ENCODE data around the gene RXFP4.

The RXFP4 gene

DNA sequence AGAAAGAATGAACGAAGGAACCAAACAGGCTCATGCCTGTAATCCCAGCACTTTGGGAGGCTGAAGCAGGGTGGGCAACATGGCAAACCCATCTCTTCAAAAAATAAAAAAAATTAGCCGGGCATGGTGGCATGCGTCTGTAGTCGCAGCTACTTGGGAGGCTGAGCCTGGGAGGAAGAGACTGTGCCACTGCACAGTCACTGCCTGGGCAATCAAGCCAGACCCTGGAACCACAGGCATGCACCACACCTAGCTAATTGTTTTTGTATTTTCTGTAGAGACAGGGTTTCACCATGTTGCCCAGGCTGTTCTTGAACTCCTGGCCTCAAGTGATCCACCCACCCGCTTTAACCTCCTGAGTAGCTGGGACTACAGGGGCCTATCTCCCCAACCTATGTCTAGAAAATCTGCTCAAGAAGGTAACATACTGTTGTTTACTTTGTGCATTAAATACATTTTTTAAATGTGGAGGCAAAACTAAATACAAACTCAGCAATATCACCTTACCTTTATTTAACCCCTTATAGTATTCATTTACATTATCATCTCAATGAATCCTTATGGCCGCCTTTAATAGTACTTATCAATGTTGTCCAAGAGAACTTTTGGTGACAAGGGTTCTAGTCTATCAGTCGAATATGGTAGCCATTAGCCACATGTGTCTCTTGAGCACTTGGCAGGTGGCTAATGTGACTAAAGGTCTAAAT, 10.0 kb upstream of the RXFP4 start:
- no peak for DNase-seq

DNA sequence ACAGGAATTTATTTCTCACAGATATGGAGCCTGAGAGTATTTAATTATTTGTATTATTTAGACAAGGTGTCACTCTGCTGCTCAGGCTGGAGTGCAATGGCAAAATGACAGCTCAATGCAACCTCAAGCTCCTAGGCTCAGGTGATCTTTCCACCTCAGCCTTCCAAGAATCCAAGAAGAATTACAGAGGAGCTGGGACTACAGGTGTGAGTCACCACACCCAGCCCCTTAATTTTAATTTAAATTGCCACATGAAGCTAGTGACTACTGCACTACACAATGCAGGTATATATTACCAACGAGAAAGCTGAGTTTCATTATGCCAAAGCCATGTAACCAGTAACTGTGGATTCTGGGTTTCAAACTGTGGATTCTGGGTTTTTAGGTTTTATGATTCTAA, 9.4 kb upstream of the RXFP4 start:
- no peak for DNase-seq

DNA sequence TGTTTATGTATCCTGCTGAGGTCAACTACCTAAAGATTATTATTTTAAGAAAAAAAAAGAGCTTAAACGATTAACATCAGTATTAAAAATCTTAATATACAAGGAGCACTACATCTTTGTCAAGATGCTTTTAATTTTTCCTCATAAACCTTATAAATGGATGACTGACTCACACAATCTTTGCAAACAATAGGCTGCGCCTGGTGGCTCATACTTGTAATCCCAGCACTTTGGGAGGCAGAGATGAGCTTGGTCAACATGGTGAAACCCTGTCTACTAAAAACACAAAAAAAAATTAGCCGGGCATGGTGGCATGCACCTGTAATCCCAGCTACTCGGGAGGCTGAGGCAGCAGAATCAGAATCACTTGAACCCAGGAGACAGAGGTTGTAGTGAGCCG, 9.0 kb upstream of the RXFP4 start:
- DNase-seq = no peak

DNA sequence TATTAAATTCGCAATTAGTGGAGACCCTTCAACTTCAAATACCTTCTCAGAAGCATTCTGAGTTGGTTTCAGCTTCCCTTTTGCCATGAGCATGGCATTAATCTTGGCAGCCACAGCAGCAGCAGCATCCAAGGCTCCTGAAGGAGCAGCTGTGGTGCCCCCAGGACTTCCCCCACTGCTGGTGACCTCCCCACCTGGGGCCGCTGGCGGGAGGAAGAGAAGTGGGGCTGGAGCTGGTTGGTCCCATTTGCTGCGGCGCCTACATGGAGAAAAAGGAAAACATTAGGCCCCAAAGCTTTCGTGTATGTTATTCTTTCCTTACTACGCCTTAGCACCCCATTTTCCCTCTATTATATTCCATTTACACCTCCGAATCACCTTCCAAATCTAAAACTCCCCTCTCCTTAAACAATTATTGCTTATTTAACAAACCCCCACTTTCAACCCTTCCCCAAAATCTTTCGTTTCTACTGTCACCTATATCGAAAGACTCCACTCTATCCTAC, 7.8 kb upstream of the RXFP4 start:
- no peak for DNase-seq

DNA sequence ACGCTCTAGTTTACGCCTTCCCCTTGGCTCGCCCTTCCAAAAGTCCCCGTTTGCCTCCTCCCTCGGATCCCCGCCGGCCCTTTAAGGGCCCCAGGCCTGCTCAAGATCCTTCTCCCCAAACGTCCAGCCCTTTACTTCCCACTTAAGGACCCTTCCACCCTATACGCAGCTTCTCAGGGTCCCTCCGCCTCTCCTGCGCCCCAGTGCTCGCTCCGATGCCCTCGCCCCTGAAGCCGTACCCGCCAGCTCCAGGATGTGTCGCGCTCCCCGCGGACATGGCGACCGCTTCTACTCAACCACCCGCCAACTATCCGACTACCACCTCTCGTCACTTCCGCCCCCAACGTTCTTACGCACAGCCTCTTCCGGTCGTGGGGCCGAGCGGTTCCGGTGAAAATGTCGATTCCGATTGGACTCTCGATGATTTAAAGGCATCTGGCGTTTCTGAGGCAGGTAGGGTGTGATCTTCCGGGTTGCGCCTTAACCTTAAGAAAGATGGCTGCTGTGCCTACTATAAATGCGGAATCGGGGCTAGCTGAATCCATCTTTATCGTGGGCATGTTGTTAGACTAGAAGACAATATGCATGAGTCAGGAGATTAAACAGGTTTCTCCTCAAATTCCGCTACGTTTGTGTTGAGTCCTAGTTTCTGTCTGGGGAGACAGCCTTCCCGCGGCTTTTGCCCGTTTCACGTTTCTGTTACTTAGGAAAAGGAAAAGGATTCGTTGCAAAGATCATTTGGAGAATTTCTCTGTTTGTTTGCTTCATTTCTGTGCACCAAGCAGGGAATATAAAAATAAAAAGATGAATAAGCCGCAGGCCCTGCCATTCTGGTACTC, 7.1 kb upstream of the RXFP4 start, which contains the start of gene KHDC4:
Gene KHDC4 (minus strand): TSS at position 317 of the 839 bp plus-strand sequence. CDS start 40 bp downstream, at position 277.
- DNase-seq = peak; percentile 96

DNA sequence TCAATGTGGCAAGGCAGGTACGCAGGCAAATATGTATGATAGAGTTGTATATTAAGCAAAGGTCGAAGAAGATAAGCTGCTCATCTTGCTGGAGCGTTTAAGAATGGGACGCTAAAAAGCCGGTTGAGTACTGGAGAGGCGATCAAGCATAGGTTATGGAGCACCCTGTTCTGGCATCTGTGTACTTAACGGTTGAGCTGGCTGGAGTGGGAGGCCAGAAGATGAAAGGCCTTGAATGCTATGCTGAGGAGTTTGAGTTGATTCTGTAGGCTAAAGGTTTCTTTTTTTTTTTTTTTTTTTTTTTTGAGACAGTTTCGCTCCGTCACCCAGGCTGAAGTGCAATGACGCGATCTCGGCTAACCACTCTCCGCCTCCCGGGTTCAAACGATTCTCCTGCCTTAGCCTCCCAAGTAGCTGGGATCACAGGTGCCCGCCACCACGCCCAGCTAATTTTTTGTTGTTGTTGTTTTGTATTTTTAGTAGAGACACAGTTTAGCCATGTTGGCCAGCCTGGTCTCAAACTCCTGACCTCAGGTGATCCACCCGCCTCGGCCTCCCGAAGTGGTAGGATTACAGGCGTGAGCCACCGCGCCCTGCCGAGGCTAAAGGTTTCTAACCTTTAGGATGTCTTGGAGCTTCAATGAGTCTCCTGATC, 6.4 kb upstream of the RXFP4 start:
- DNase-seq = no peak

DNA sequence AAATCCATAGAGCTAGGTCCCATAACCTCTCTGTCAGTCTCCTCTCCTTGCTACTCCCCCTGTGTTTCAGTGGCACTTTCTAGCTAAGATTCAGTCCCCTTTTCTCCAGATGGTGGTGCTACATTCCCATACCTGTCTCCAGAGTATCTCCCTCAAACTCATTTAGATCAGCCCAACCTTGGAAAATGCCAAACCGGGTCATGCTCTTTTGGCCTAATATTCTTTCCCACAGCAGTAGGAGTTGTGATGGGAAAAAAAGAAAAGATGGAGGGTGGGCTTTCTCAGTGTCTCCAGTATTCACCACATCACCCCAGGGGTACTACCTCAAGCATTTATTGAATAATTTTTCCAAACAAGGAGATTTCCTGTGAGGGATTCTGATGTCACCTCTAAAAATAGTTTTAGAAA, 3.2 kb upstream of the RXFP4 start:
- peak; percentile 24 for DNase-seq

DNA sequence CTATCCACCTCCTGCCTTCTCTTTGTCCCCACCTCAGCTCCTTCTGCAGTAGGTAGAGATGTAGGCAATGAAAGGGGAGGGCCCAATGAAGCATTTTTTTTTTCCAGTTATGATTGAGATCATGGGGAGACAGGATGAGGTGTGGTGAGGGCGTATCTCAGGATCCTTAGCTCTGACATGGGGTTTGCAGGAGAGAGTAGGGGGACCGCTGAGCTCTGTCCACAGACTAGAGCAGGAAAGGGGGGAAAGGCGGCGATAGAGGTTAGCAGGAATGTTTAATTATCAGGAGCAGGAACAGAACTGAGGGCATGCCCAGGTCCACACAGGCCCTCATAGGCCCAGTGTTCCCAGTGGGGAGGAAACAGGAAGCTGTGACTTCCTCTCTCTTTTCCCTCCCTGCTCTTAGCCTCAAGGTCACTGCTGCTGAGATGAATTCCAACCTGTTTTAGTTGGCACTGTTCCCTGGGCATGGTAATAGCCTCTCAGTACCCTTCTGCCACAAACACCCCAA, 901 bp upstream of the RXFP4 start:
- no peak for DNase-seq

DNA sequence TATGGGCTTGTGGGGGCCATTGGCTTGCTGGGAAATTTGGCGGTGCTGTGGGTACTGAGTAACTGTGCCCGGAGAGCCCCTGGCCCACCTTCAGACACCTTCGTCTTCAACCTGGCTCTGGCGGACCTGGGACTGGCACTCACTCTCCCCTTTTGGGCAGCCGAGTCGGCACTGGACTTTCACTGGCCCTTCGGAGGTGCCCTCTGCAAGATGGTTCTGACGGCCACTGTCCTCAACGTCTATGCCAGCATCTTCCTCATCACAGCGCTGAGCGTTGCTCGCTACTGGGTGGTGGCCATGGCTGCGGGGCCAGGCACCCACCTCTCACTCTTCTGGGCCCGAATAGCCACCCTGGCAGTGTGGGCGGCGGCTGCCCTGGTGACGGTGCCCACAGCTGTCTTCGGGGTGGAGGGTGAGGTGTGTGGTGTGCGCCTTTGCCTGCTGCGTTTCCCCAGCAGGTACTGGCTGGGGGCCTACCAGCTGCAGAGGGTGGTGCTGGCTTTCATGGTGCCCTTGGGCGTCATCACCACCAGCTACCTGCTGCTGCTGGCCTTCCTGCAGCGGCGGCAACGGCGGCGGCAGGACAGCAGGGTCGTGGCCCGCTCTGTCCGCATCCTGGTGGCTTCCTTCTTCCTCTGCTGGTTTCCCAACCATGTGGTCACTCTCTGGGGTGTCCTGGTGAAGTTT, 550 bp downstream of the RXFP4 start:
- DNase-seq = peak; percentile 17

DNA sequence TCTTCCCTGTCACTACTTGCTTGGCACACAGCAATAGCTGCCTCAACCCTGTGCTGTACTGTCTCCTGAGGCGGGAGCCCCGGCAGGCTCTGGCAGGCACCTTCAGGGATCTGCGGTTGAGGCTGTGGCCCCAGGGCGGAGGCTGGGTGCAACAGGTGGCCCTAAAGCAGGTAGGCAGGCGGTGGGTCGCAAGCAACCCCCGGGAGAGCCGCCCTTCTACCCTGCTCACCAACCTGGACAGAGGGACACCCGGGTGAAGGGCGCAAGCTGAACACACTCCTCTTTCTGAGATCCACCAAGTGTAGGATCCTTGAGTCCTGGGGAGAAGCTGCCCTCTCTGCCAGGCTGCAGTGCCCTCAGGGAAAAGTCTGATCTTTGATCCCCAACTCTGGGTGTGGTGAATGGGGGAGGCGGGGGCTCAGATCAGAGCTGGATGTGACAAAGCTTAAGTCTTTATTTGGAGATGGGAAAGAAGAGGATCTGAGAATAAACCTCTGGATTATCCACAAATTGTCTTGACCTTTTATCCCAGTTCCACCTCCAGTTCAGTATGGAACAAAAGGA, 1.2 kb downstream of the RXFP4 start:
- no peak for DNase-seq

DNA sequence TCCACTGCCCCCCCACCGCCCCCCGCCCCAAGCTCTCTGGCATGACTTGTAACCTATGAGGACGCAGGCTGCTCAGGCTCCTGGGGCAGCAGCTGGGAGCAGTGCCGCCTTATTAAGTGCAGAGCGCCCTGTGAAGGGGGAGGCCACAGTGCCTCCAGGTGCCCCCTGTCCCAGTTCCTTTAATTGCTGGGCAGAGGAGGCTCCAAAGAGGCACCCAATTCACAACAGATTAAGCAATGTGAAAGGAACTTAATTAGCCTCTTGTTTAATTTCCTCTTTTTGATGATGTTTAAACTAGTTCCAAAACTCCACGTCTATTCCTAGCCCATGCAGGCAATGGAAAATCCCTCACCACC, 3.0 kb downstream of the RXFP4 start:
- DNase-seq = no peak

DNA sequence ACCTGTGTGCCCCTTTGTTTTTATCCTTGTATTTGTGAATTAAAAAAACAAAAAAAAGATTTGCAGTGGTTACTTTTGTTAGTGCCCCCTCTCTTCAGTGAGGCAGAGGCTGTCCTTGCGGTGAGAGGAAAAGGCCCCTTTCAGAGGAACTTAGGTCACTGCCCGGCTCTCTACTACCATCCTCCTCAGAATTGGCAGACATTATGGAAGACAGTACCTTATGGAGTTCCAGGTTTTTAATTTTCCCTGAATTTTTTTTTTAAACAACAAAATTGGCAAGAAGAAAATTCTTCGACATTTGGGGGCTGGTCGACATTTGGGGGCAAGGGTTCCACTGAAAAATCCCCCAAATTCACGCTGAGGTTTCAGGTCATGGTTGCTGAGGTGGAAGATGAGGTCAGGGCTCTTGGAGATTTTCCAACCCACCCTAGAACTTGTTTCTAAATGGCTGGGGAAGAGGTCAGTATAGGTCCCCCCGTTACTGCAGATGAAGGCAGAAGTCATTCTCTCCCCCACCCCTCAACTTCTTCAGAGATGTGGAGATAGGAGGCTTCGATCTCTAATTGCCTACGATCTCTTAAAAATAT, 5.3 kb downstream of the RXFP4 start:
- no peak for DNase-seq

DNA sequence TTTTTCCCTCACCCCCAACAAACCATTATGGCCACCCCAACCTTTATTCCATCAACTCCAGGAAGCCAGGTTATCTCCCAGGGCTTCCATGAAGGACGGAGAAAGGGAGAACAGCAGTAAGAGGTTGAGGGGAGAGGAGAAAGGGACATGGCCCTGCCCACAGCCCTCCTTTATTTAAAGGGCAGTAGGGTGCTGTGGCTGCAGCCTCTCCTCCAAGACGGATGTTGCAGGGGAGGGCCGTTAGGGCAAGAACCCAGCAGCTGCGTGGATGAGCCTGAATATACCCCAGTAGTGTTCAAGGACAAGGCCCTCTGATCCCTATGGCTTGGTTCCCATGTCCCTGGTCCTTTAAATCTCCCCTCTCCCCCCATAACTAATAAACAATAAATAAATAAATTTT, 5.9 kb downstream of the RXFP4 start:
- DNase-seq = no peak

DNA sequence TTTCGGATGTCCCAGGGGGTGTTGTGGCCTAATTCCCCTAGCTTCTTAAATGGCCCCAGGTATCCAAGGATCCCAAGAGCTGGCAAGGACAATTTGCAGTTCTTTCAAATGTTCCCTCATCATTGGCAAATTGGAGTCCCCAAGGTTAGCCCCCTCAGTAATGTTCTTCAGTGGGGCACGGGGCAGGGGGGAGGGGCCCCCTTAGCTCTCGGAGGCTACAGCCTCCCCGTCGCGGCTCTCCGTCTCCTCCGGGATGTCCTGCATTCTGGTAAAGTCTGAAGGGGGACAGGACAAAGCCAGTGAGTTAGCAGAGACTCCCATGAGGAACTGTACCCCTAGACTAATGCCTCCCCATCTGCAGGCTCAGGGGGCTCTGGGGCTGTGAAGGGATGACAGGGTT, 6.3 kb downstream of the RXFP4 start:
- DNase-seq = no peak

DNA sequence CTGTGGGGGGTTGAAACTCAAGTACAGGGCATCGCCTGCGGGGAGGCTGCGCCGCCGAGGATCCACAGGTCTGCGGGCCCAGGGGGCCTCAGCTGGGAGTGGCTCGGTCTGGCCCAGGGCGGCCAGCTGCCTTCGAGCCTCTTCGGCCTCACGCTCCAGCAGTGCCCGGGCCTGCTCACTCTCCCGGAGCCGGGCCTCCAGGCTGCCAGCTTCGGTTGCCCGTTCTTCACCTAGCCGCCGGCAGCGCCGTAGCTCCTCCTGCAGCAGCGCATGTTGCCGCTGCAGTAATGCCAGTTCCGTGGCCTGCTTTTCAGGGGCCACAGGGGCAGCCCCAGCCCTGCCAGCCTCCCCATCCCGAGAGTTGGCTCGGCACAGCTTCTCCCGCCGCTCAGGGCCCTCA, 9.4 kb downstream of the RXFP4 start:
- no peak for DNase-seq

DNA sequence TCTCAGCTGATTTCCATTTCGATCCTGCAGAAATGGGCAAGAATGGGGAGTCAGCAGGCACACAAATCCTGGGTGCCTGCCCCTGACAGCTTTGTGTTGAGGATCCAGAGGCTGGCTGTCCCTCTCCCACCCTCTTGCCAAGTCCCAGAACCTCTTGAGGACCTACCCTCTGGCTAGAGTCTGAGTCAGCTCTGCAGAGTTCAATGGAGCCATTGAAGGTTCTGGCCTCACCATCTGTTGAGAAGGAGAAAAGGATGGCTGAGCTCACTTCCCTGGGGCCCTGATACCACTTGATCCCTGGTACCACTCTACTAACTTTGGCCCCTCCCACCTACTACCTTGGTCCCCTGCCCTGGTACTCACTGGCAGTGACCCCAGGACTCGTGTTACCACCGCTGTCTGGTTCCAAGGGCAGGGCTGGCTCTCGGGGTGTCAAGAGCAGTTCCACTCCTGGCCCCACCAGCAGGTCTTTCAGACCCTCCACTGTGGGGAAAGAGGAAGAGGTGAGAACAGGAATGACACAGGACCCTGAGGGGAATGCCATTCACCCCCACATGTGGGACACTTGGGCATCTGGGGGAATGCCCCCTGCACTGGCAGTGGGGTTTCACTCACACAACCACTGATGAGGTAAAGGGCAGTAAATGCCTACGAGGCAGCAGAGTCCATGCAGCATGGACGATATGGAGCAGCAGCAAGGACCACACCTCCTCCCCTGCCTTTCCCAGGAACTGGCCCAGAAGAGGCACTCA, 10.5 kb downstream of the RXFP4 start:
- no peak for DNase-seq

DNA sequence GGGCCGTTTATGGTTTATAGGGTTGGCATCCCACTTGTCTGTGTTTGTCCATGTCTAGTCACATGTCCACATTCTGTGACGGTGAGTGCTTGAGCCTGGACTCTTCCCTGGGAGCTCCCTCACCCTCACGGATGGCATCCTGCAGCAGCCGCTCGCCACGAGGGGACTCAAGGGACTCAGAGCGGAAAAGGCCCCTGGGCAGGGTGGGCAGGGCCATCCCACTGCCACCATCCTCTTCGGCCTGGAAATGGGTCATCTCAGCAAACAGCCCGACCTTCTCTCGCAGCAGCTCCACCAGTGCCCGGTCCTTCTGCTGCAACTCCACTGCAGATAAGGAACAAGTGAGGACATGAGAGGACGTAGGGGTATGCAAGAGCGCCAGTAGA, 11.1 kb downstream of the RXFP4 start:
- no peak for DNase-seq

DNA sequence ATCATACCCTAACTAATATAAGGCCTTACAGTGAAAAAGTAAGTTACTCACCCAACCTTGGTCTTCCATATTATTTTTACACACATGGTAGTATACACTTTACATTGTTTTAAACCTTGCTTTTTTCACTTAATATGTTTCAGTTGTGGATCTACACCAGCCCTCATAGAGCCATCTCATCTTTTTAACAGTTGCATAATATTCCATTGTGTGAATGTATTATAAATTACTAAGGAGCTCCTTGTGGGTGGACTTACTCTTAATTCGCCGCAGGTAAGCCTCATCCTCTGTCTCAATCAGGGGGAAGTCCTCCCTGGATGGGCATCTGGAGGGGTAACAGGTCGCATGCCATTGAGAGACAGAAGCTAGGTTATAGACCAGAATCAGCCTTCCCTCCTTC, 13.2 kb downstream of the RXFP4 start:
- no peak for DNase-seq

DNA sequence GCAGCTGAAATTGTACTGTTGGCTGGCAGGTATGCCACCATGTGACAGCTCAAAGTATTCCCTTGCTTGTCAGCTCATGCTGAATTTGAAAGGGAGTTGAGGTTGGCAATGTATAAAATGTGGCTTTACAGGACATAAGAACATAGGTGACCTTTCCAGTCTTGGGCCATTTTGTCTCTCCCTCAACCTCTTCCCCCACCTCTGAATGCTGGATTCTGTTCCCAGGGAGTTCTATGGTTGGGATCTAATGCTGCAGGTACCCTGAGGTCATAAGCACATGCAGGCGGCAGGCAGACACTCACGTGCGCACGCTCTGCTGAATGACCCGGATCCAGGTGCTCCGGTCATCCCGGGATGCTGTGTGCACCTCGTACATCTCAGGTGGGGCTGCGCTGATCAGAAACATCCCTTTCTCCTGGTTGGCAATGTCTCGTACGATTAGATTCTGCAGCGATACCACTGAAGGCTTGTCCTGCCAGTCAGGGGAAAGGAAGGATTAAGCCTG, 16.0 kb downstream of the RXFP4 start:
- DNase-seq = no peak

DNA sequence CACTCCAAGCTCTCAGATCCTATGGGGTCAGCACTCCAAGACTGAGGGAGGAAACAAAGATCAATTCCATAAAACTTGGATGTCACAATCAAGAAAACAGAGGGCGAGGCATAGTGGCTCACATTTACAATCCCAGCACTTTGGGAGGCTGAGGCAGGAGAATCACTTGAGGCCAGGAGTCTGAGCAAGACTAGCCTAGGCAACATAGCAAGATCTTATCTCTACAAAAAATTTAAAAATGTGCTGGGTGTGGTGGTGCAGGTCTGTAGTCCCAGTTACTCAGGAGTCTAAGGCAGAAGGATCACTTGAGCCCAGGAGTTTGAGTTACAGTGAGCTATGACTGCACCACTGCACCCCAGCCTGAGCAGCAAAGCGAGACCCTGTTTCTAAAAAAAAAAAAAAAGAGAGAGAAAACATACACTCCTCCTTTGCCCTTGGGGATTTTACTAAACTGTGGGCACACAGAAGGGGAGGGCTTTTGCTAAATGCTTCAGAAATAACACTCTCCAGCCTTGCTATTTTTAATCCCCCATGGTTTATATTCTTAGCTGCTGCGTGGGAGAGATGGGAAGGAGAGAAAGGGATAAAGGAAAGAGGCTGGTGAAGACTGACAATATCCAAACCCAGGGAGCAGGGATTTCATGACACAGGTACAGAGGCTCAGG, 18.8 kb downstream of the RXFP4 start:
- no peak for DNase-seq

DNA sequence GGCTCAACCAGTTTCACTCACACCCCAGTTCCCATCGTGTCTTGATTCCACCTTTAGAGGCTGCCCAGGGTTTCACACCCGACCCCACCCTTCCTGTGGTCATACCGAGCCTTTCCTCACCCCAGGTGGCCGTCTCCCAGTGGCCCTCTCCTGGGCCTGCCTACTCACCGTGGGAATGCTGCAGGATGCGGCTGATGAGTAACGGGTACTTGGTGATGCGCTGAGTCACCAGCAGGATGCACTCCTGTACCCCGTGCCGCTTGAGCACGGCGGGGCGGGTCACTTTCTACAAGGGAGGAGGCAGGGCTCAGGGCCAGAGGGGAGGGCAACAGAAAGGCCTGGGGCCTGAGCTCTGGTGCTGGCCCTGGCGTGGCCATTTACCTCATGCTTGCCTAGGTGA, 20.5 kb downstream of the RXFP4 start:
- no peak for DNase-seq

All from activated CD4-positive, alpha-beta T cell treated with anti-CD3 and anti-CD28 coated beads for 48 hours (primary cell).